ENCODE results near the gene FSTL5.

Gene FSTL5

DNA sequence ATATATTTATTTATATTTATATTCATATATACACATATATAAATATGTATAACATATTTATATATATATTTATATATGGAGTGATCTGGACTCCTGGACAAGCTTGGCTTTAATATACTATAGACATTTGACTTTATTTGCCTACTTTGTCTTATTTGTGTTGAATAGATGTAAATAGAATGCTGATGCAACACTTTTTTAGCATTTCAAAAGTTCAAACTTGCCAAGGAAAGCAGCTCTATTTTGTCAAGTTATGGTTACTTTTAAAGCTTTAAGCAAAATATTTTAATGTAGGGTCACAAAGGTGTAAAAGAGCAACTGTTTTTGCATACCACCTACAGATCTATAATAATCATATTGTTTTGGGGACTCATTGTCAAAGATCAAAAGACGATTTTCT lies 61.1 kb downstream of the FSTL5 start:
- TF ChIP-seq, protein P1, sequence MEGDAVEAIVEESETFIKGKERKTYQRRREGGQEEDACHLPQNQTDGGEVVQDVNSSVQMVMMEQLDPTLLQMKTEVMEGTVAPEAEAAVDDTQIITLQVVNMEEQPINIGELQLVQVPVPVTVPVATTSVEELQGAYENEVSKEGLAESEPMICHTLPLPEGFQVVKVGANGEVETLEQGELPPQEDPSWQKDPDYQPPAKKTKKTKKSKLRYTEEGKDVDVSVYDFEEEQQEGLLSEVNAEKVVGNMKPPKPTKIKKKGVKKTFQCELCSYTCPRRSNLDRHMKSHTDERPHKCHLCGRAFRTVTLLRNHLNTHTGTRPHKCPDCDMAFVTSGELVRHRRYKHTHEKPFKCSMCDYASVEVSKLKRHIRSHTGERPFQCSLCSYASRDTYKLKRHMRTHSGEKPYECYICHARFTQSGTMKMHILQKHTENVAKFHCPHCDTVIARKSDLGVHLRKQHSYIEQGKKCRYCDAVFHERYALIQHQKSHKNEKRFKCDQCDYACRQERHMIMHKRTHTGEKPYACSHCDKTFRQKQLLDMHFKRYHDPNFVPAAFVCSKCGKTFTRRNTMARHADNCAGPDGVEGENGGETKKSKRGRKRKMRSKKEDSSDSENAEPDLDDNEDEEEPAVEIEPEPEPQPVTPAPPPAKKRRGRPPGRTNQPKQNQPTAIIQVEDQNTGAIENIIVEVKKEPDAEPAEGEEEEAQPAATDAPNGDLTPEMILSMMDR (conservative IDR thresholded peaks at IDR 0.05; ENCODE audit: low read depth, low read length): no peak
- no peak for DNase-seq (ENCODE audit: low read depth)
- no peak overlapping the region for H3K4me3 ChIP-seq (ENCODE audit: low read length)

DNA sequence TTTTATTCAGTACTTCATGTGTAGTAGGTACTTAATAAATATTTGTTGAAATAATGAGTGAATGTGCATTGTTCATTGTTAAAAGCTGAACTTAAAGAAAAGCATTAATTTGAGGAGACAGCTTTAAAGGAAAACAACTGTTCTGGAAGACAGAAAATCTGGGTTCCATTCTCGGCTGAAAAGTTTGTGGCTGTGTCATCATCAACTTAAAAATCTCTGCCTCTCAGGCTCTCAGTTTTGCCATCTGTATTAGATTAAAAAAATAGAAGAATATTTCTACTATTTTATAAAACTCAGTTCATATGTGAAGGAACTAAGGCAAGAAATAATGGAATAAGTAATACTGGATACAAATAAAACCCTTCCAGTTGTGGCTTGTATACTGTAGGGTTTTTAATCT lies 62.5 kb downstream of the FSTL5 start:
- no peak for DNase-seq (ENCODE audit: low read depth)
- H3K4me3 ChIP-seq (ENCODE audit: low read length): no peak overlapping the region
- TF ChIP-seq, protein P1 (conservative IDR thresholded peaks at IDR 0.05; ENCODE audit: low read depth, low read length): no peak

- DNase-seq (ENCODE audit: low read depth): no peak
- TF ChIP-seq, protein P1 (conservative IDR thresholded peaks at IDR 0.05; ENCODE audit: low read depth, low read length): no peak
Observed at GRCh38 chr4:162075726-162076125, 88.1 kb downstream of the FSTL5 start.

DNA sequence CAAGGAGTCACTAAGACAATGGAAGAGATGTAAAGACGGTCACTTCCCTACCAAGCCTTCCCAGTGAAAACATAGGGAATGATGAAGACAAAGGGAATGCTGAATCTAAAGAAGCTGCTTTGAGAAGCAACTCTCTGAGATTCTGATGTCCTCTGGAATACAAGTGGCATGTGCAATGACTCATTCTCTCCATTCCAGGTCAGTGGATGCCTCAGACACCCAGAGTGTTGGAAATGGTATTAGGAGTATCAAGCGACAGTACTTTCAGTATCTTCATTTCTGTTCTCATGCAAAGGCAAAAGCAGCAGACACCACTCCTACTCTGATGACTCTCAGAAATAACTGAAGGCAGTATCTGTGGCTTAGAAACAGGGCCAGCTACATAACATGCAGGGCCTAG lies 102.6 kb downstream of the FSTL5 start:
- H3K4me3 ChIP-seq (ENCODE audit: low read length): no peak overlapping the region
- no peak for DNase-seq (ENCODE audit: low read depth)
- TF ChIP-seq, protein P1 (conservative IDR thresholded peaks at IDR 0.05; ENCODE audit: low read depth, low read length): no peak

More at GRCh38 chr4:162075726-162076125, 88.1 kb downstream of the FSTL5 start:
- no peak overlapping the region for H3K4me3 ChIP-seq (ENCODE audit: low read length)

- TF ChIP-seq, protein P1 (conservative IDR thresholded peaks at IDR 0.05; ENCODE audit: low read depth, low read length): no peak
- DNase-seq (ENCODE audit: low read depth): no peak
Observed at GRCh38 chr4:162059656-162060055, 104.1 kb downstream of the FSTL5 start.

GRCh38 chr4:162056990-162057389 lies 106.8 kb downstream of the FSTL5 start:
- DNase-seq (ENCODE audit: low read depth): no peak
- TF ChIP-seq, protein P1 (conservative IDR thresholded peaks at IDR 0.05; ENCODE audit: low read depth, low read length): no peak
- peak overlapping the region; percentile 1 for H3K4me3 ChIP-seq (ENCODE audit: low read length)

More at GRCh38 chr4:162059656-162060055, 104.1 kb downstream of the FSTL5 start:
- no peak overlapping the region for H3K4me3 ChIP-seq (ENCODE audit: low read length)

GRCh38 chr4:162046135-162046534 lies 117.7 kb downstream of the FSTL5 start:
- TF ChIP-seq, protein P1 (conservative IDR thresholded peaks at IDR 0.05; ENCODE audit: low read depth, low read length): no peak
- no peak overlapping the region for H3K4me3 ChIP-seq (ENCODE audit: low read length)
- DNase-seq (ENCODE audit: low read depth): no peak

Data from retinal pigment epithelial cell (primary cell).